ENCODE data around the gene ATP1A2.

GRCh38 chr1:160133990-160134770, 18.6 kb downstream of the ATP1A2 start:
- TF ChIP-seq KLF1 (tag by site-specific recombination; IDR thresholded peaks at IDR 0.05), result no peak
- no peak for TF ChIP-seq ZBTB1 (tag by site-specific recombination; IDR thresholded peaks at IDR 0.05)
- no peak for TF ChIP-seq OSR2 (tag by site-specific recombination; IDR thresholded peaks at IDR 0.05)
- TF ChIP-seq, protein P1, sequence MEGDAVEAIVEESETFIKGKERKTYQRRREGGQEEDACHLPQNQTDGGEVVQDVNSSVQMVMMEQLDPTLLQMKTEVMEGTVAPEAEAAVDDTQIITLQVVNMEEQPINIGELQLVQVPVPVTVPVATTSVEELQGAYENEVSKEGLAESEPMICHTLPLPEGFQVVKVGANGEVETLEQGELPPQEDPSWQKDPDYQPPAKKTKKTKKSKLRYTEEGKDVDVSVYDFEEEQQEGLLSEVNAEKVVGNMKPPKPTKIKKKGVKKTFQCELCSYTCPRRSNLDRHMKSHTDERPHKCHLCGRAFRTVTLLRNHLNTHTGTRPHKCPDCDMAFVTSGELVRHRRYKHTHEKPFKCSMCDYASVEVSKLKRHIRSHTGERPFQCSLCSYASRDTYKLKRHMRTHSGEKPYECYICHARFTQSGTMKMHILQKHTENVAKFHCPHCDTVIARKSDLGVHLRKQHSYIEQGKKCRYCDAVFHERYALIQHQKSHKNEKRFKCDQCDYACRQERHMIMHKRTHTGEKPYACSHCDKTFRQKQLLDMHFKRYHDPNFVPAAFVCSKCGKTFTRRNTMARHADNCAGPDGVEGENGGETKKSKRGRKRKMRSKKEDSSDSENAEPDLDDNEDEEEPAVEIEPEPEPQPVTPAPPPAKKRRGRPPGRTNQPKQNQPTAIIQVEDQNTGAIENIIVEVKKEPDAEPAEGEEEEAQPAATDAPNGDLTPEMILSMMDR (tag by site-specific recombination; IDR thresholded peaks at IDR 0.05), result no peak
- TF ChIP-seq ZNF624 (tag by site-specific recombination; IDR thresholded peaks at IDR 0.05), result no peak
- TF ChIP-seq, protein P2, sequence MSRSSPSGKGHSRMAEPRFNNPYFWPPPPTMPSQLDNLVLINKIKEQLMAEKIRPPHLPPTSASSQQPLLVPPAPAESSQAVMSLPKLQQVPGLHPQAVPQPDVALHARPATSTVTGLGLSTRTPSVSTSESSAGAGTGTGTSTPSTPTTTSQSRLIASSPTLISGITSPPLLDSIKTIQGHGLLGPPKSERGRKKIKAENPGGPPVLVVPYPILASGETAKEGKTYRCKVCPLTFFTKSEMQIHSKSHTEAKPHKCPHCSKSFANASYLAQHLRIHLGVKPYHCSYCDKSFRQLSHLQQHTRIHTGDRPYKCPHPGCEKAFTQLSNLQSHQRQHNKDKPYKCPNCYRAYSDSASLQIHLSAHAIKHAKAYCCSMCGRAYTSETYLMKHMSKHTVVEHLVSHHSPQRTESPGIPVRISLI (tag by site-specific recombination; IDR thresholded peaks at IDR 0.05), result no peak
- TF ChIP-seq, protein P3, sequence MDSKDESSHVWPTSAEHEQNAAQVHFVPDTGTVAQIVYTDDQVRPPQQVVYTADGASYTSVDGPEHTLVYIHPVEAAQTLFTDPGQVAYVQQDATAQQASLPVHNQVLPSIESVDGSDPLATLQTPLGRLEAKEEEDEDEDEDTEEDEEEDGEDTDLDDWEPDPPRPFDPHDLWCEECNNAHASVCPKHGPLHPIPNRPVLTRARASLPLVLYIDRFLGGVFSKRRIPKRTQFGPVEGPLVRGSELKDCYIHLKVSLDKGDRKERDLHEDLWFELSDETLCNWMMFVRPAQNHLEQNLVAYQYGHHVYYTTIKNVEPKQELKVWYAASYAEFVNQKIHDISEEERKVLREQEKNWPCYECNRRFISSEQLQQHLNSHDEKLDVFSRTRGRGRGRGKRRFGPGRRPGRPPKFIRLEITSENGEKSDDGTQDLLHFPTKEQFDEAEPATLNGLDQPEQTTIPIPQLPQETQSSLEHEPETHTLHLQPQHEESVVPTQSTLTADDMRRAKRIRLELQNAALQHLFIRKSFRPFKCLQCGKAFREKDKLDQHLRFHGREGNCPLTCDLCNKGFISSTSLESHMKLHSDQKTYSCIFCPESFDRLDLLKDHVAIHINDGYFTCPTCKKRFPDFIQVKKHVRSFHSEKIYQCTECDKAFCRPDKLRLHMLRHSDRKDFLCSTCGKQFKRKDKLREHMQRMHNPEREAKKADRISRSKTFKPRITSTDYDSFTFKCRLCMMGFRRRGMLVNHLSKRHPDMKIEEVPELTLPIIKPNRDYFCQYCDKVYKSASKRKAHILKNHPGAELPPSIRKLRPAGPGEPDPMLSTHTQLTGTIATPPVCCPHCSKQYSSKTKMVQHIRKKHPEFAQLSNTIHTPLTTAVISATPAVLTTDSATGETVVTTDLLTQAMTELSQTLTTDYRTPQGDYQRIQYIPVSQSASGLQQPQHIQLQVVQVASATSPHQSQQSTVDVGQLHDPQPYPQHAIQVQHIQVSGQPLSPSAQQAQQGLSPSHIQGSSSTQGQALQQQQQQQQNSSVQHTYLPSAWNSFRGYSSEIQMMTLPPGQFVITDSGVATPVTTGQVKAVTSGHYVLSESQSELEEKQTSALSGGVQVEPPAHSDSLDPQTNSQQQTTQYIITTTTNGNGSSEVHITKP (tag by site-specific recombination; IDR thresholded peaks at IDR 0.05), result no peak
- TF ChIP-seq, protein P4, sequence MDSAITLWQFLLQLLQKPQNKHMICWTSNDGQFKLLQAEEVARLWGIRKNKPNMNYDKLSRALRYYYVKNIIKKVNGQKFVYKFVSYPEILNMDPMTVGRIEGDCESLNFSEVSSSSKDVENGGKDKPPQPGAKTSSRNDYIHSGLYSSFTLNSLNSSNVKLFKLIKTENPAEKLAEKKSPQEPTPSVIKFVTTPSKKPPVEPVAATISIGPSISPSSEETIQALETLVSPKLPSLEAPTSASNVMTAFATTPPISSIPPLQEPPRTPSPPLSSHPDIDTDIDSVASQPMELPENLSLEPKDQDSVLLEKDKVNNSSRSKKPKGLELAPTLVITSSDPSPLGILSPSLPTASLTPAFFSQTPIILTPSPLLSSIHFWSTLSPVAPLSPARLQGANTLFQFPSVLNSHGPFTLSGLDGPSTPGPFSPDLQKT (IDR thresholded peaks at IDR 0.05; ENCODE audit: borderline replicate concordance, low read depth, low read length), result no peak
- TF ChIP-seq PRDM2 (tag by site-specific recombination; IDR thresholded peaks at IDR 0.05; ENCODE audit: borderline replicate concordance), result no peak
- TF ChIP-seq ZNF639 (tag by site-specific recombination; IDR thresholded peaks at IDR 0.05), result no peak
- no peak for TF ChIP-seq ZNF214 (tag by site-specific recombination; IDR thresholded peaks at IDR 0.05; ENCODE audit: borderline replicate concordance)
- no peak for TF ChIP-seq ZNF302 (tag by site-specific recombination; IDR thresholded peaks at IDR 0.05; ENCODE audit: low read depth)
- TF ChIP-seq, protein P5, sequence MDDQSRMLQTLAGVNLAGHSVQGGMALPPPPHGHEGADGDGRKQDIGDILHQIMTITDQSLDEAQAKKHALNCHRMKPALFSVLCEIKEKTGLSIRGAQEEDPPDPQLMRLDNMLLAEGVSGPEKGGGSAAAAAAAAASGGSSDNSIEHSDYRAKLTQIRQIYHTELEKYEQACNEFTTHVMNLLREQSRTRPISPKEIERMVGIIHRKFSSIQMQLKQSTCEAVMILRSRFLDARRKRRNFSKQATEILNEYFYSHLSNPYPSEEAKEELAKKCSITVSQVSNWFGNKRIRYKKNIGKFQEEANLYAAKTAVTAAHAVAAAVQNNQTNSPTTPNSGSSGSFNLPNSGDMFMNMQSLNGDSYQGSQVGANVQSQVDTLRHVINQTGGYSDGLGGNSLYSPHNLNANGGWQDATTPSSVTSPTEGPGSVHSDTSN (CRISPR knock-in tag; IDR thresholded peaks at IDR 0.05), result no peak

Data from HEK293 (cell line).